GM20000 (cell line): ENCODE results near the gene NPIPB4.
"Not testable (repeated sequence)": the region's sequence is repeated elsewhere in the genome, so short reads cannot be mapped to it uniquely, and the experiment has no call there.

ENCODE experiments used
- DNase-seq: peaks from one replicate; pipeline ENCODE4 v3.0.0; 2012; ENCODE audit warnings: low spot score

The NPIPB4 gene

DNA sequence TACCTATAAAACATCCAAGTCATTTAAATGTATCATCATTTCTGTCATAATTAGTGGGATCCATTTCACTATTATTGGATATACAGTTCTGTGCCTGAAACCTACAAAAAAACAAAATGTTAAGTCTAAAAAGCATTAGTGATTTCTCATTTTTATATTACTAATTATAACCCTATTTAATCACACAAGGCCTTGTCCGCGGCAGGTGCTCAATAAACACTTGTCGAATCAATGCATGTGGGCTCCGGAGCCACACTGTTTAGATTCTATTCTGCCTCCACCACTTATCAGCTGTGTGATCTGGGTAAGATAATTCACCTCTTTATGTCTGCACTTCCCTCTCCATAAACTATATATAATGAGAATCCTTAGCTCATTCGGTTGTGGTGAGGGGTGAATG is at the start of gene NPIPB4:
TSS of gene NPIPB4 (minus strand) at position 101 of the 400 bp plus-strand sequence. CDS start 378 bp downstream, outside the sequence.
- DNase-seq = not testable (repeated sequence)

DNA sequence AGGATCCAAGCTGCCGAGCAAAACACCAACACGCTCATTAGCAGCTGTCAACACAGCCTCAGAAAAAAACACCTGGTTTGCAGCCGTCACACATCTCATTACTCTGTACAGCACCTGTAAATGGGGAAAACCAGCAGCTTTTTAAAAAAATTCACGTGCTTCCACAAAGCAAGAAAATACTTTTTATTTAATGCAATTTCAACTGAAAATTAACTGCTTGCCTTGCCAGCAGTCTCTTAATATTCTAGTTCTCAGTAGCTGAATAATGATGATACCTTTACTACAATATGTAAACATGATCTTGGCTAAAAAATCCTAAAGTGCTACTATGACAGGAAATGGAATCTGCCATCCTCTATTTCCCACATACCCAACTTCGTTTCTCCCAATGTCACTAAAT is 41.4 kb upstream of the NPIPB4 start:
- DNase-seq = not testable (repeated sequence)

DNA sequence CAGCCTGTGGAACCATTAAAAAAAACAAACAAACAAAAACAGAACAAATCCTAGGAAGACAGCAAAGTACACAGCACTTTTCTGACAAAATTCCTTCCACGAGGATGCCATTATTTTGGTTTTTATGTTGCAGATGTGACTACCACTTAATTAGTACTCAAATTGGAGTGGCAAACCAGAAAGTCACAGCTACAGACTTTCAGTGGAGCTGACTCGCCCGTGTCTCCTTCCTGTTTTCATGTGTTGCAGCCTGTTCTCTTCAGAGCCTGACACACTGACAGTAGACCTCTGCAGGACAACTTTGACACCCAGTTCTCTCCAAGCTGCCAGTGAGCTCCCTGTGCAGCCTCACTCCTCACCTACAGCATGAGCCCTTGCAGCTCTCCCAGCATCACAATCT is 24.4 kb upstream of the NPIPB4 start:
- DNase-seq = not testable (repeated sequence)

DNA sequence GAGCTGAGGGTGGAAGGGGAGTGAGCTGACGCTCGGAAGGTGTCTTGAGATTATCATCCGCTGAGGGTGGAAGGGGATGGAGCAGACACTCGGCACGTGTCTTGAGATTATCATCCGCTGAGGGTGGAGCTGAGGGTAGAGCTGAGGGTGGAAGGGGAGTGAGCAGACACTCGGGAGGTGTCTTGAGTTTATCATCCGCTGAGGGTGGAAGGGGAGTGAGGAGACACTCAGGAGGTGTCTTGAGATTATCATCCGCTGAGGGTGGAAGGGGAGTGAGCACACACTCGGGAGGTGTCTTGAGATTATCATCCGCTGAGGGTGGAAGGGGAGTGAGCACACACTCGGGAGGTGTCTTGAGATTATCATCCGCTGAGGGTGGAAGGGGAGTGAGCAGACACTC is 20.4 kb downstream of the NPIPB4 start:
- not testable (repeated sequence) for DNase-seq

DNA sequence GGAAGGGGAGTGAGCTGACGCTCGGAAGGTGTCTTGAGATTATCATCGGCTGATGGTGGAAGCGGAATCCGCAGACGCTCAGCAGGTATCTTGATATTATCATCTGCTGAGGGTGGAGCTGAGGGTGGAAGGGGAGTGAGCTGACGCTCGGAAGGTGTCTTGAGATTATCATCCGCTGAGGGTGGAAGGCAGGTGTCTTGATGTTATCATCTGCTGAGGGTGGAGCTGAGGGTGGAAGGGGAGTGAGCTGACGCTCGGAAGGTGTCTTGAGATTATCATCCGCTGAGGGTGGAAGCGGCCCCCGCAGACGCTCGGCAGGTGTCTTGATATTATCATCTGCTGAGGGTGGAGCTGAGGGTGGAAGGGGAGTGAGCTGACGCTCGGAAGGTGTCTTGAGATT is 21.2 kb downstream of the NPIPB4 start:
- DNase-seq = not testable (repeated sequence)

DNA sequence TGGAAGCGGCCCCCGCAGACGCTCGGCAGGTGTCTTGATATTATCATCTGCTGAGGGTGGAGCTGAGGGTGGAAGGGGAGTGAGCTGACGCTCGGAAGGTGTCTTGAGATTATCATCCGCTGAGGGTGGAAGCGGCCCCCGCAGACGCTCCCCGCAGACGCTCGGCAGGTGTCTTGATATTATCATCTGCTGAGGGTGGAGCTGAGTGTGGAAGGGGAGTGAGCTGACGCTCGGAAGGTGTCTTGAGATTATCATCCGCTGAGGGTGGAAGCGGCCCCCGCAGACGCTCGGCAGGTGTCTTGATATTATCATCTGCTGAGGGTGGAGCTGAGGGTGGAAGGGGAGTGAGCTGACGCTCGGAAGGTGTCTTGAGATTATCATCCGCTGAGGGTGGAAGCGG is 21.8 kb downstream of the NPIPB4 start:
- DNase-seq = not testable (repeated sequence)

DNA sequence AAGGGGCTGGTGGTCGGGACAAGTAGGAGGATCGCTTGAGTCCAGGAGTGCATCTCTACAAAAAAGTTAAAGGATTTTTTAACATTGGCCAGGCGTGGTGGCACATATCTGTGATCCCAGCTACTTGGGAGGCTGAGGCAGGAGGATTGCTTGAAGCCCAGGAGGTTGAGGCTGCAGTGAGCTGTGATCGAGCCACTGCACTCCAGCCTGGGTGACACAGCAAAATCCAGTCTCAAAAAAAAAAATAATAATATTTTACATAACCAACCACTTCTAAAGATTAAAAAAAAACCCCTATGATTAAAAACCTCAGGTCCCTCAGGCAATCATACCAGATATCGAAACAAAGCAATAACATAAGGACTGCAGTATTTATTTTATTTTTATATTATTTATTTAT is 23.3 kb downstream of the NPIPB4 start:
- not testable (repeated sequence) for DNase-seq

DNA sequence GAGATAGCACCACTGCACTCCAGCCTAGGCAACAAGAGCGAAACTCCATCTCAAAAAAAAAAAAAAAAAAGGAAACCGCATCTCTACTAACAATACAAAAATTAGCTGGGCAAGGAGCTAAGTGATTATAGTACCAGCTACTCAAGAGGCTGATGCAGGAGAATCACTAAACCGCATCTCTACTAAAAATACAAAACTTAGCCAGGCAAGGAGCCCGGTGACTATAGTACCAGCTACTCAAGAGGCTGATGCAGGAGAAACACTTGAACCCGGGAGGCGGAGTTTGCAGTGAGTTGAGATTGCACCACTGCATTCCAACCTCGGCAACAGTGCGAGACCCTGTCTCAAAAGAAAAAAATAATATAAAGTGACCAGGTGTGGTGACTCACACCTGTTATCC is 27.6 kb downstream of the NPIPB4 start:
- not testable (repeated sequence) for DNase-seq

DNA sequence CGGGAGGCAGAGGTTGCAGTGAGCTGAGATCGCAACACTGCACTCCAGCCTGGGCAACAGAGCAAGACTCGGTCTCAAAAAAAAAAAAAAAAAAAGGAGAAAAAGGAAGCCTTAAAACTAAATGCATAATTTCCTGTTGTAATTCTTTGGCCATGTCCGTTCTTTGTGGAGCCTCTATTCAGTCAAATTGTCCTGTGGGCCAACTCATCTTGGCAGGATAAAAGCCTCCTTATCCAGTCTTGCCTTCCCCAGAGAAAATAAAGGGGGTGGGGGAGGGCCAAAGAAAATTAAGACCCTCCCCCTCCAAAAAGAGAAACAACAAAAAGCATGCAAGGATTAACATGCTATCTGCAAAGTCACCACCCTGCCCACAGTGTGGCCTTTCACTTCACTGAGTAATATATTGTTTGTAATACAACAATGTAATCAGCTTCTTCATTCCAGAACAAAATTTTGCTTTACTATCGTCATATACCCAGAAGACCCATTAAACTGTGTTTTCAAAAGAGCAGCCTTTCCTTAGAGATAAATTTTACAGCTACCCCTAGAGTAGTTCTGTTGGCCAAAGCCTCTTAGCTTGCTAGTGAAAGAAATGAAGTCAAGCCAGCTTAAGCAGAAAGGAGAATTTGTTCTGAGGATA is 31.4 kb downstream of the NPIPB4 start:
- not testable (repeated sequence) for DNase-seq

DNA sequence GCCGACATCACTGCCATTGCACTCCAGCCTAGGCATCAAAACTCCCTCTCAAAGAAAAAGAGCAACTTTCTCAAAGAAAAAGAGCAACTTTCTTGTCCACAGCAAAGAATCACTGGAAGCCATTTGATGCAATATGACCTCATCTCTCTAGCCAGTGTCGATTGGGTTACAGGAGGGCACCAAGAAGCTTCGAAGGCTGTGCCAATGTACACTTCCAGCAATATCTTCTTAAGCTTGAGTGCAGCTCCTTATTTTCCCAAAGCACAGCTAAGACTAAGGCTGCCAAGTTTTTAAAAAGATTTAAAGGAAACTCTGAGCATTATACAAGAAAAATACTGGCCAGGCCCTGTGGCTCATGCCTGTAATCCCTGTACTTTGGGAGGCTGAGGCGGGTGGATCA is 32.0 kb downstream of the NPIPB4 start:
- not testable (repeated sequence) for DNase-seq

DNA sequence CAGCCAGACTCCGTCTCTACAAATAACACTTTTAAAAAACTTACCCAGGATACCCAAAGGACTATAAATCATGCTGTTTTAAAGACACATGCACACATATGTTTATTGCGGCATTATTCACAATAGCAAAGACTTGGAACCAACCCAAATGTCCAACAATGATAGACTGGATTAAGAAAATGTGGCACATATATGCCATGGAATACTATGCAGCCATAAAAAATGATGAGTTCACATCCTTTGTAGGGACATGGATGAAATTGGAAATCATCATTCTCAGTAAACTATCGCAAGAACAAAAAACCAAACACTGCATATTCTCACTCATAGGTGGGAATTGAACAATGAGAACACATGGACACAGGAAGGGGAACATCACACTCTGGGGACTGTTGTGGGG is 34.3 kb downstream of the NPIPB4 start:
- not testable (repeated sequence) for DNase-seq

DNA sequence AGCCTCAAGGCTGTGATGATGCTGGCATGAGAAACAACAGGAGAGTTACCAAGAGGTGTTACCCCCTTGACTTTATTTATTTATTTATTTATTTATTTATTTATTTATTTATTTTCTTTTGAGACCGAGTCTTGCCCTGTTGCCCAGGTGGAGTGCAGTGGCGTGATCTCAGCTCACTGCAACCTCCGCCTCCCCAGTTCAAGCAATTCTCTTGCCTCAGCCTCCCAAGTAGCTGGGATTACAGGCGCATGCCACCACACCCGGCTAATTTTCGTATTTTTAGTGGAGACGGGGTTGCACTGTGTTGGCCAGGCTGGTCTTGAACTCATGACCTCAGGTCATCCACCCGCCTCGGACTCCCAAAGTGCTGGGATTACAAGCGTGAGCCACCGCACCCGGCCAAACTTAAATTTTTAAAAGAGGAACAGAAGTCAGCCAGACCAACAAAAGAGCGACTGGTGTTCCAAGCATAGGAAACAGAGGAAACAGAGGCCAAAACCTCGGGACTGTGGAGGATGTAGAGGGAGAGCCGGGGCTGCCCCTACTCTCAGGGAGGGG is 36.6 kb downstream of the NPIPB4 start:
- not testable (repeated sequence) for DNase-seq

DNA sequence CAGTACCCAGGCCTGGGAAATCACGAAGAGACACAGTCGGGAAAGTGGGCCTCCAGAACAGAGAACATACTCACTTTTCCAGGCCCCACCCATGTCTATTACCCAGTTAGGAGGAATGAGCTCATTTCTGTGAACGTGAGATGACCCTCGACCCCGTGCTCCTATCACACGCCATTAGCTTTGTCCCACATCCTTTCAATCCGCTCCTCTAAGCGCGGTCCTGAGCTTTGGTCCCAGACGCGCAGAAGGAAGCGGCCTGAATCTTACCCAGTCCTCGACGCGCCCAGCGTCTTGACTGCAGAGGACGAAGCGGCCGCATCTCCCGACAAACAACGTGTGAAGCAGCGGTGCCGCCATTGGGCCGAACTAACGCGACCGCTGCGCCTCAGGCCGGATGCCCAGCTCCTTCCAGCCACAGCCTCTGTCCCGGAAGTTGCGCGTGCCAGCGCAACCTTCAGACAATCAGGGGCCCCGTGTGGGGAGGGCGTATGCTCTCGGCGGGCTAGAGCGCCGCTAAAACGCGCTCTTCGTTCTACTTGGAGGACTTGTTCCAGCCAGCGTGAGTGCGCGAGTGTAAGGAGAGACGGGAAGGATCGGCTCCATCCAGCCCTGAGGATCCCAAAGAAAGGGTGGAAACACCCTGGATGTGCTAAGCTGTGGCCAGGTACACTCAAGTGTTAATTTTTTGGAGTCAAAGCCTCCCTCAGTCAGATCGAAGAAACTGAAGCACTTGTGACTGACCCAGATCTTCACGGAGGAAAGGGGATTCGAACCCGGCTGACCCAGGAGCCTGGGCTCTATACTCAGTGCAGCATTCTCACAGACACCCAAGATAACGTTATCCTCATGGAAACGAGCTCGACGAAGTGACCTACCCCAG is 37.3 kb downstream of the NPIPB4 start:
- DNase-seq = peak; percentile 23

DNA sequence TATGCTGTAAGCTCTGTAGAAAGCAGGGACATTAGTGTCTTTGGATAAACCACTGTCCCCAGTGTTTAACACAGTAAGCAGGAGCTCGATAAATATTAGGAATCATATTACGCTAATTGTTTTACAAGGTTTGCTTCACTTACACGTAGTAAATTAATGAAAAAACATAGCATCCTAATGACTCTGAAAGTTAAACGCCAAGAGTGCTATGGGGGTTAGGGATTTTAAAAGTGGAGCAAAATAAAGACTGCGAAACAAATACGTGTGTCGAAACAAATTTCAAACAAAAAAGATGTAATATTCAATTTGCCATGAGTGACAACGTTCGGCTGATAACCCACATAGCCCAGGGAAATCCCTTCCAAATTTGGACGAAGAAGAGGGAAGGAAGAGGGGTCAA is 37.9 kb downstream of the NPIPB4 start:
- DNase-seq = not testable (repeated sequence)

DNA sequence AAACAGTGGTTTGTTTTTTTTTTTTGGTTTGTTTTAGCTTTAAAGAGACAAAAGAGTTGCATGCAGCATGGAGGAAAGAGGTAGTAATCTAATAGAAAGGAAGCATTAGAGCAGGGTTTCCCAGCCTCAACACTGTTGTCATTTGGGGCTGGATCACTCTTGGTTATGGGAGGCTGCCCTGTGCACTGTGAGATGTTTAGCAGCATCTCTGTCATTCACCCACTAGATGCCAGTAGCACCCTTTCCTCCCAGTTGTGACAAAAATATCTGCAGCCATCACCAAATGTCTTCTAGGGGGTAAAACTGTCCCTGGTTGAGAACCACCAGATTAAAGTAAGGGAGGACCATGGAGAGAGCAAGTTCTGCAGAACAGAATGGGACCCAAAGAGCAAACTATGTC is 40.5 kb downstream of the NPIPB4 start:
- not testable (repeated sequence) for DNase-seq

DNA sequence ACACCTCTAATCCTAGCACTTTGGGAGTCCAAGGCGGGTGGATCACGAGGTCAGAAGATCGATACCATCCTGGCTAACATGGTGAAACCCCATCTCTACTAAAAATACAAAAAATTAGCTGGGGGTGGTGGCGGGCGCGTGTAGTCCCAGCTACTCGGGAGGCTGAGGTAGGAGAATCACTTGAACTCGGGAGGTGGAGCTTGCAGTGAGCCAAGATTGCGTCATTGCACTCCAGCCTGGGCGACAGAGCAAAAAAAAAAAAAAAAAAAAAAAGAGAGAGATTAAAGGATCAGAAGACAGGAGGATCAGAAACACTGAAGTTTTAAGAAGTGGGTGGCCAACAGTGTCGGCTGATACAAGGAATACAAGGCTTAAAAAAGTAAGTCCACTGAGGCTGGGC is 41.9 kb downstream of the NPIPB4 start:
- DNase-seq = not testable (repeated sequence)

DNA sequence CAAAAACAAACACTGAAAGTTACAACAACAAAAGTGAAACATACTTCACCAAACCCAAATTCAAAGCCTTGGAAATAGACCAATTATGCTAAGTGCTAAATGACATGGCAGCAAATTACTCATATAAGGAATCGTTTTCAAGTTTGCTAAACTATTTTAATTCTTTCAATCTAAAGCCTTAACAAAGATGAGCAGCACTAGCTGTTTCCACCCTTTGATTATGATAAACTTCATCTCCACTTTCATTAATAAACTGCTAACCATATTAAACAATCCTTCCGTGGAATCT is 55.2 kb downstream of the NPIPB4 start:
- DNase-seq = not testable (repeated sequence)
